K562 (cell line): ENCODE measurements around the gene DNAJB11. TPM values are rescaled to one million over a fixed set of nuclear protein-coding genes. Genes with fewer than 3 reads are reported as not detected.

Experiments used
- ATAC-seq: fragments of 200-7000 bp; cut with Tn5 transposase; 3 replicates; pipeline ENCODE4 v1.9.1; 2020; ENCODE audit warnings: moderate library complexity
- BruUV-seq: library from RNA; stranded (reverse); fragments of 400-500 nt; replicated peaks from 2 replicates; lab custom pipeline; 2021; lab: Mats Ljungman, UMichigan
- CTCF ChIA-PET: fragments of 300-600 bp; formaldehyde crosslinking; extraction: SDS; loops from one replicate; lab custom pipeline; 2021; ENCODE audit warnings: low intra/inter-chr PET ratio; lab: Yijun Ruan, JAX
- POLR2A ChIA-PET: fragments of 300-600, 350-650 bp; sonication (Branson Sonifier 250); formaldehyde crosslinking; extraction: SDS; loops from one replicate; lab custom pipeline; 2021; ENCODE audit warnings: antibody characterized with exemption, inconsistent platforms; lab: Yijun Ruan, JAX
- DNase-seq, 4 experiments: peaks; one replicate each; pipeline versions ENCODE4 v3.0.0 to v3.0.0-alpha.2; 2011 to 2018; ENCODE audit warnings: low spot score in 3 of 4, mixed read lengths in 3 of 4; ENCODE audit errors: extremely low read depth in 1 of 4
- FAIRE-seq: peaks from 2 replicates; lab custom pipeline; 2011; peaks lifted over from hg19 to GRCh38; lab: Jason Lieb, UNC
- H2AFZ ChIP-seq: 2 replicates; pipeline ENCODE4 v1.6.0; 2011; ENCODE audit warnings: low read depth, low read length, control low read depth, inconsistent platforms
- H3K27ac ChIP-seq: fragments of 200-600 bp; 3 replicates; pipeline ENCODE4 v1.8.0; 2011; ENCODE audit warnings: low read depth, mild to moderate bottlenecking, control low read depth, inconsistent platforms, low read length, moderate library complexity, mixed read lengths; ENCODE audit errors: extremely low read depth
- H3K27me3 ChIP-seq, 2 experiments: fragments of 300-600 bp in 1 of 2; 2 replicates in 1 of 2; 3 replicates in 1 of 2; pipeline versions ENCODE4 v1.6.0 to v1.8.0; 2011; ENCODE audit warnings: inconsistent platforms in 2 of 2, low read length in 2 of 2, mild to moderate bottlenecking in 1 of 2, mixed read lengths in 1 of 2, moderate library complexity in 1 of 2; ENCODE audit not compliant: control insufficient read depth in 2 of 2, insufficient read depth in 2 of 2
- H3K36me3 ChIP-seq: fragments of 300-600 bp; 3 replicates; pipeline ENCODE4 v1.8.0; 2011; ENCODE audit warnings: mild to moderate bottlenecking, low read length, inconsistent platforms; ENCODE audit not compliant: control insufficient read depth, insufficient read depth
- H3K4me1 ChIP-seq, 2 experiments: fragments of 200-600 bp in 1 of 2; replicated peaks in 1 of 2; 2 replicates in 1 of 2; 3 replicates in 1 of 2; pipeline versions ENCODE4 v1.5.1 to v1.8.0; 2011; ENCODE audit warnings: inconsistent platforms in 2 of 2, low read length in 2 of 2, mild to moderate bottlenecking in 1 of 2, mixed read lengths in 1 of 2, moderate library complexity in 1 of 2; ENCODE audit not compliant: control insufficient read depth in 2 of 2, insufficient read depth in 2 of 2
- H3K4me2 ChIP-seq: 2 replicates; pipeline ENCODE4 v1.6.1; 2011; ENCODE audit warnings: low read length, control low read depth, inconsistent platforms, mixed read lengths; ENCODE audit not compliant: insufficient read depth
- H3K4me3 ChIP-seq: fragments of 200-600 bp; sonication (generic), shearing (Covaris generic); 2 replicates; pipeline ENCODE4 v1.5.1; 2016; ENCODE audit warnings: control low read depth, inconsistent platforms
- H3K79me2 ChIP-seq: fragments of 200-600 bp; 3 replicates; pipeline ENCODE4 v1.8.0; 2011; ENCODE audit warnings: low read length, inconsistent platforms; ENCODE audit not compliant: control insufficient read depth, insufficient read depth
- H3K9ac ChIP-seq, 2 experiments: 2 replicates each; pipeline versions ENCODE4 v1.6.0 to v1.6.1; 2011; ENCODE audit warnings: low read depth in 2 of 2, low read length in 2 of 2, control low read depth in 1 of 2, inconsistent platforms in 1 of 2, mild to moderate bottlenecking in 1 of 2, mixed read lengths in 1 of 2; ENCODE audit not compliant: insufficient read depth in 1 of 2
- H3K9me1 ChIP-seq: one replicate; pipeline ENCODE4 v1.6.0; 2011; ENCODE audit warnings: inconsistent platforms, mild to moderate bottlenecking, low read length, moderate library complexity; ENCODE audit not compliant: control insufficient read depth, insufficient read depth
- H3K9me3 ChIP-seq: replicated peaks from 2 replicates; pipeline ENCODE4 v1.5.1; 2011; ENCODE audit warnings: low read depth, low read length, inconsistent platforms; ENCODE audit not compliant: control insufficient read depth, insufficient read depth
- H4K20me1 ChIP-seq: replicated peaks from 2 replicates; pipeline ENCODE4 v1.6.1; 2011; ENCODE audit warnings: low read length, inconsistent platforms, mixed read lengths; ENCODE audit not compliant: control insufficient read depth, insufficient read depth
- C11orf30 ChIP-seq: fragments of 450-650 bp; IDR thresholded peaks from 2 replicates; pipeline ENCODE4 v1.6.1; 2016; ENCODE audit warnings: low read depth, mild to moderate bottlenecking
- MAFF ChIP-seq: IDR thresholded peaks from 2 replicates; pipeline ENCODE4 v1.6.1; 2012; ENCODE audit warnings: low read length, improper control_type of control experiment
- MAFG ChIP-seq: fragments of 450-650 bp; conservative IDR thresholded peaks from 2 replicates; pipeline ENCODE4 v1.6.1; 2016; ENCODE audit warnings: missing genetic modification characterization, missing compliant biosample characterization
- MAFK ChIP-seq: IDR thresholded peaks from 2 replicates; pipeline ENCODE4 v1.6.1; 2011; ENCODE audit warnings: low read length, improper control_type of control experiment
- NR0B1 ChIP-seq: fragments of 450-650 bp; IDR thresholded peaks from one replicate; pipeline ENCODE4 v1.6.1; 2018; ENCODE audit warnings: mild to moderate bottlenecking, moderate library complexity; ENCODE audit not compliant: partially characterized antibody
- XRCC3 ChIP-seq: fragments of 450-650 bp; IDR thresholded peaks from 2 replicates; pipeline ENCODE4 v1.6.1; 2017; ENCODE audit warnings: mild to moderate bottlenecking, moderate library complexity
- ZNF316 ChIP-seq: fragments of 450-650 bp; IDR thresholded peaks from 2 replicates; pipeline ENCODE4 v1.6.1; 2016
- ZNF347 ChIP-seq: fragments of 450-650 bp; formaldehyde crosslinking; IDR thresholded peaks from 2 replicates; pipeline ENCODE4 v1.4.0; 2020; ENCODE audit warnings: low read depth, mild to moderate bottlenecking, moderate library complexity
- WGBS: fragments of 100-300 bp; shearing (Covaris generic); methylation state at CpG from one replicate; pipeline ENCODE4 v1.1.6; 2016; ENCODE audit warnings: low coverage, mixed read lengths; ENCODE audit not compliant: insufficient coverage; ENCODE audit errors: missing lambda C conversion rate; 5-methylcytosine and 5-hydroxymethylcytosine counted together
- in situ Hi-C: fragments of 300-500 bp; cut with MboI; formaldehyde crosslinking; loops from 4 replicates; pipeline ENCODE4 v1.15.0; 2018; ENCODE audit warnings: inconsistent platforms, mixed read lengths
- intact Hi-C: fragments of 100-400 bp; cut with micrococcal nuclease; formaldehyde crosslinking; loops from 2 replicates; pipeline ENCODE4 v1.14.2; 2022
- polyA plus RNA-seq, 8 experiments: library from polyadenylated mRNA; depleted of rRNA in 4 of 8; stranded (reverse) in 5 of 8; unstranded in 3 of 8; fragments of >200 nt; fragmentation: Nextera tagmentation in 2 of 8; fragmentation: Illumina TruSeq in 1 of 8; extraction: Ambion mirVana in 2 of 8; extraction: Trizol in 1 of 8; gene quantifications; 2 replicates each; pipeline versions ENCODE4 v1.2.1 to v1.2.3, GENCODE V29; 2011 to 2014; ENCODE audit warnings: inconsistent platforms in 1 of 8, missing spikeins in 1 of 8
- total RNA-seq, 7 experiments: library from RNA; depleted of rRNA in 6 of 7; stranded (reverse); fragments of >200 nt in 6 of 7; fragmentation: Illumina TruSeq in 2 of 7; extraction: Trizol in 2 of 7; gene quantifications; 2 replicates each; pipeline versions ENCODE4 v1.2.1 to v1.2.3, GENCODE V29; 2011 to 2021; ENCODE audit warnings: low replicate concordance in 1 of 7

Gene DNAJB11
- total and polyA plus RNA-seq, 9 of the 15 experiments (the other 6 are each of a cell fraction or from before 2014, with no cell fraction given): 14.8 to 74.7 (median 63.8) TPM

DNA sequence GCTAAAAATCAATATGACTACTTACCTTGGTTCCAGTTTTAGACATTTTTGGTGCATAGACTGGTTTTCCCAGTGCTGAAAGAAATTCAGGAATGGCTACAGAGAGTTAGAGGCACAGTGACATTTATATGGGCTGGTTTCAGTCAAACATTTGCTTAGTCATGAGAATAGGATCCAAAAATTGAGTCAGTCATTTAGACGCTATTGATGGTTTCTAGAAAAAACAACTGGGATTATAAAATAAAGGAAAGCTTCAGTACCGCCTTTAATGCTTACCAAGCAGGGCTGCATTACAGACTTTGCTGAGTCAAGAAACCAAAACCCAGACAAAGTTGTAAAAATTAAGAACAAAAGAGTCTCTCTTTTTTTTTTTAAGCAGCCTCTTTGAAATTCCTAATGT lies 26.2 kb upstream of the DNAJB11 start, which contains the start of gene CRYGS (continued):
- TF ChIP-seq NR0B1: no peak

- no TSS peak for BruUV-seq
- no peaks in the 10 kb centered on the region for H3K4me1 ChIP-seq
- CTCF ChIA-PET: no interaction called here
- WGBS: 83% methylated on average over 3 of the region's 3 CpGs
- ATAC-seq (no peak), DNase-seq (no peak), FAIRE-seq (no peak)
- no peak overlapping the region for H2AFZ ChIP-seq
- H3K9me3 ChIP-seq: no peaks in the 10 kb centered on the region
- H4K20me1 ChIP-seq: no peaks in the 10 kb centered on the region
- no peaks in the 10 kb centered on the region for H3K79me2 ChIP-seq
- peaks cover 69% of the 10 kb centered on the region for H3K36me3 ChIP-seq
- intact Hi-C loops: loop anchor here (10.0 kb wide), 1 partner anchor 65 kb away; the partner anchor contains the start of gene AHSG
- no peak overlapping the region for H3K27ac ChIP-seq
- no peak for TF ChIP-seq ZNF347 (CRISPR knock-in tag)
- no peak for TF ChIP-seq XRCC3
- peak; percentile 88 for TF ChIP-seq MAFF
- peak; percentile 84 for TF ChIP-seq C11orf30
- peak; percentile 92 for TF ChIP-seq ZNF316
- peak; percentile 83 for TF ChIP-seq MAFG
- TF ChIP-seq MAFK: peak; percentile 81
- H3K4me2 ChIP-seq: no peak overlapping the region
- H3K27me3 ChIP-seq: no peaks in the 10 kb centered on the region
- no peak overlapping the region for H3K4me3 ChIP-seq
- no peak overlapping the region for H3K9ac ChIP-seq
- H3K9me1 ChIP-seq: no peaks in the 10 kb centered on the region
- POLR2A ChIA-PET: interaction anchor here (1.1 to 1.7 kb wide), 2 partner anchors 9 to 21 kb away, joined by 3 to 4 read pairs; no protein-coding TSS in a partner anchor
- in situ Hi-C loops: no loop called here
Observed at GRCh38 chr3:186549497-186549896, 21.0 kb upstream of the DNAJB11 start.
